CD8-positive, alpha-beta memory T cell (primary cell): ENCODE data around the gene TNC. TPM values are rescaled to one million over a fixed set of nuclear protein-coding genes. Genes with fewer than 3 reads are reported as not detected.
A peak's percentile ranks its signal among the peaks of the same experiment; 100 is the strongest.

Experiments used
- CTCF ChIA-PET: fragments of 350-600 bp; sonication (Branson Sonifier 250); formaldehyde crosslinking; loops from one replicate; lab custom pipeline; 2021; ENCODE audit warnings: antibody characterized with exemption; lab: Charles Lee
- POLR2A ChIA-PET: fragments of 350-600 bp; sonication (Branson Sonifier 250); formaldehyde crosslinking; loops from one replicate; lab custom pipeline; 2021; ENCODE audit warnings: antibody characterized with exemption; lab: Charles Lee
- DNase-seq, 5 donors: peaks; one replicate each; pipeline versions ENCODE4 v3.0.0 to v3.0.0-alpha.2; 2020 to 2022; ENCODE audit warnings: mixed read lengths in 1 of 5
- H3K27ac ChIP-seq: one replicate; pipeline ENCODE4 v1.7.0; 2013; ENCODE audit warnings: low read depth, mild to moderate bottlenecking, low read length, moderate library complexity
- H3K27me3 ChIP-seq: 2 replicates; pipeline ENCODE4 v1.7.0; 2013; ENCODE audit warnings: low read length, mild to moderate bottlenecking; ENCODE audit not compliant: insufficient read depth, poor library complexity, severe bottlenecking
- H3K36me3 ChIP-seq: 2 replicates; pipeline ENCODE4 v1.7.0; 2013; ENCODE audit warnings: mild to moderate bottlenecking, low read length, moderate library complexity; ENCODE audit not compliant: insufficient read depth
- H3K4me1 ChIP-seq: 2 replicates; pipeline ENCODE4 v1.7.0; 2013; ENCODE audit warnings: mild to moderate bottlenecking, low read length, moderate library complexity; ENCODE audit not compliant: insufficient read depth
- H3K4me3 ChIP-seq: 2 replicates; pipeline ENCODE4 v1.7.0; 2013; ENCODE audit warnings: mild to moderate bottlenecking, low read length
- H3K9me3 ChIP-seq: 2 replicates; pipeline ENCODE4 v1.7.0; 2013; ENCODE audit warnings: mild to moderate bottlenecking, low read length
- H3K27ac Mint-ChIP-seq, 8 donors: one replicate each; pipeline ENCODE4 v1.8.0; 2020 to 2021; ENCODE audit warnings: mixed read lengths in 8 of 8, mild to moderate bottlenecking in 6 of 8, inconsistent platforms in 3 of 8, moderate library complexity in 3 of 8
- H3K27me3 Mint-ChIP-seq, 2 donors: one replicate each; pipeline ENCODE4 v1.8.0; 2020 to 2021; ENCODE audit warnings: mixed read lengths in 2 of 2, mild to moderate bottlenecking in 1 of 2, moderate library complexity in 1 of 2
- H3K36me3 Mint-ChIP-seq, 3 donors: one replicate each; pipeline ENCODE4 v1.8.0; 2020 to 2021; ENCODE audit warnings: mixed read lengths in 3 of 3, inconsistent platforms in 1 of 3, mild to moderate bottlenecking in 1 of 3
- H3K4me1 Mint-ChIP-seq, 3 donors: one replicate each; pipeline ENCODE4 v1.8.0; 2020 to 2021; ENCODE audit warnings: mixed read lengths in 3 of 3, inconsistent platforms in 1 of 3, mild to moderate bottlenecking in 1 of 3
- H3K4me3 Mint-ChIP-seq, 7 donors: one replicate each; pipeline ENCODE4 v1.8.0; 2020 to 2021; ENCODE audit warnings: mixed read lengths in 7 of 7, mild to moderate bottlenecking in 6 of 7, moderate library complexity in 4 of 7, inconsistent platforms in 2 of 7
- H3K9me3 Mint-ChIP-seq, 5 donors: one replicate each; pipeline ENCODE4 v1.8.0; 2020 to 2022; ENCODE audit warnings: mixed read lengths in 5 of 5, mild to moderate bottlenecking in 3 of 5, moderate library complexity in 2 of 5, inconsistent platforms in 1 of 5
- polyA plus RNA-seq: library from polyadenylated mRNA; unstranded; fragments of 300-500 nt; fragmentation: Illumina TruSeq; gene quantifications from one replicate; pipeline ENCODE4 v1.2.3, GENCODE V29; 2021
- total RNA-seq, 2 experiments: library from RNA; stranded (reverse); gene quantifications; one replicate each; pipeline ENCODE4 v1.2.3, GENCODE V29; 2021

Gene TNC
- total and polyA plus RNA-seq, 3 experiments from 2014 or later, result 1.2 to 1.4 TPM; not detected in 1

DNA sequence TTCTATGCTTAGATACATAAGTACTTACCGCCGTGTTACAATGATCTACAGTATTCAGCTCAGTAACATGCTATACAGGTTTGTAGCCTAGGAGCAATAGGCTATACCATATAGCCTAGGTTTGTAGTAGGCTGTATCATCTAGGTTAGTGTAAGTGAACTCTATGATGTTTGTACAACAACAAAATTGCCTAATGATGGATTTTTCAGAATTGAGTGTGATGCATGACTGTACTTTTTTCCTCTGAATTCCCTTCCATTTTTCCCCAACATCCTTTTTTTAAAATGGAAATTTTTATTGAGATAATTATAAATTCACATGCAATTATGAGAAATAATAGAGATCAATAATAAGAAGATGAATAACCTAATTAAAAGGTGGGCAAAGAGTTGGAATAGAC lies 119.6 kb downstream of the TNC start:
- Mint-ChIP-seq H3K4me1 (peaks cover 1 to 11% (median 9%) of the 10 kb centered on the region in 3 donors), H3K27me3 (peaks cover 10 to 30% of the 10 kb centered on the region in 2 donors), H3K4me3 (no peak overlapping the region), H3K9me3 (peaks cover 0 to 2% (median 0%) of the 10 kb centered on the region in 5 donors), H3K27ac (no peak overlapping the region), H3K36me3 (peaks cover 0 to 3% (median 0%) of the 10 kb centered on the region in 3 donors)
- ChIA-PET CTCF (no interaction called here), POLR2A (no interaction called here)
- no peaks in the 10 kb centered on the region for H3K4me1 ChIP-seq
- H3K27ac ChIP-seq, result no peak overlapping the region
- H3K4me3 ChIP-seq, result no peak overlapping the region
- H3K36me3 ChIP-seq, result no peaks in the 10 kb centered on the region
- H3K9me3 ChIP-seq, result no peaks in the 10 kb centered on the region
- no peak for DNase-seq
- H3K27me3 ChIP-seq, result peaks cover 5% of the 10 kb centered on the region

DNA sequence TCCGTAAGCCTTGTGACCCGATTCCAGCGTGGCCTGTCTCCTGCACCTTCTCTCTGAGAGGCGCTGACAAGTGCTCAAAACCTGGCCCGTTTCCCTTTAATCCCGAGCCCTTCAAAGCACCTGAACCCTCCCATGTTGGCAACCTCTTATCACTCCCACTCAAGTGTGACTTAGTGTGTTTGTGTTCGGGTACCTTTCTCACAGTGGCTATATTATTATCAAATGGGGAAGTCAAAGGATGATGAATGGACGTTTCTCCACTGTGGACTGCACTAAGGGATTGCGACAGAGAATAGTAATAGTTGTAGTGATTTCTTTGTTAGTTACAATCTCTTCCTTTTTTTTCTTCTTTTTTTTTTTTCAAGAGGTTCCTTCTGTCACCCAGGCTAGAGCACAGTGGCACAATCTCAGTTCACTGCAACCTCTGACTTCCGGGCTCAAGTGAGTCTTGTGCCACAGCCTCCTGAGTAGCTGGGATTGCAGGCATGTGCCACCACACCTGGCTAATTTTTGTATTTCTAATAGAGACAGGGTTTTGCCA lies 122.2 kb downstream of the TNC start:
- Histone ChIP-seq H3K27ac (no peak overlapping the region), H3K9me3 (no peaks in the 10 kb centered on the region), H3K4me1 (peaks cover 3% of the 10 kb centered on the region), H3K36me3 (no peaks in the 10 kb centered on the region), H3K4me3 (no peak overlapping the region), H3K27me3 (peaks cover 5% of the 10 kb centered on the region)
- Mint-ChIP-seq H3K36me3 (peaks cover 0 to 3% (median 0%) of the 10 kb centered on the region in 3 donors), H3K27ac (peak overlapping the region in 1 of 8 donors; percentile 18), H3K4me3 (no peak overlapping the region), H3K27me3 (peaks cover 10 to 16% of the 10 kb centered on the region in 2 donors), H3K4me1 (peaks cover 1 to 17% (median 9%) of the 10 kb centered on the region in 3 donors), H3K9me3 (no peaks in the 10 kb centered on the region)
- CTCF ChIA-PET, result no interaction called here
- DNase-seq, result no peak
- POLR2A ChIA-PET, result no interaction called here

DNA sequence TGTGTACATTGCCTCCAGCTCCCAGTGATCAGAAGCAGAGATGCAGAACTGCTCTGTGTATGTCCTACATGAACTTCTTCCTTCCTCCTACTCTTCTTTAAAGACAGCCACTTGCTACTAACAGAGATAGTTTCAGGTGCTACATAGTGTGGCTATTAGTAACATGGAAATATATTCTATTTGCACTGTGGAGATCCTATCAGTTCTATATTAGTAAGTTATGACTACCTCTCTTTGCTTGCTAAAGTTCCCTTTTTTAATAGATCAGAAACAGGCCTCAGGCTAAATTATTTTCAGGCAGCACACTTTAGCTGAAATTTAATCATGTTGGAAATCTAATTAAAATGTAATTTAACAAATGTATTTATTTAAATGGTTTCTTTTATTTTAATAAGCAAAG lies 123.2 kb downstream of the TNC start:
- no peak overlapping the region for H3K4me3 Mint-ChIP-seq
- Histone ChIP-seq H3K36me3 (no peaks in the 10 kb centered on the region), H3K9me3 (no peaks in the 10 kb centered on the region), H3K27ac (no peak overlapping the region), H3K4me3 (no peak overlapping the region), H3K4me1 (peaks cover 13% of the 10 kb centered on the region), H3K27me3 (peaks cover 5% of the 10 kb centered on the region)
- peaks cover 9 to 19% (median 11%) of the 10 kb centered on the region in 3 donors for H3K4me1 Mint-ChIP-seq
- POLR2A ChIA-PET, result no interaction called here
- peaks cover 6 to 7% of the 10 kb centered on the region in 2 donors for H3K27me3 Mint-ChIP-seq
- CTCF ChIA-PET, result no interaction called here
- no peaks in the 10 kb centered on the region for H3K36me3 Mint-ChIP-seq
- no peak overlapping the region for H3K27ac Mint-ChIP-seq
- DNase-seq, result no peak
- no peaks in the 10 kb centered on the region for H3K9me3 Mint-ChIP-seq

DNA sequence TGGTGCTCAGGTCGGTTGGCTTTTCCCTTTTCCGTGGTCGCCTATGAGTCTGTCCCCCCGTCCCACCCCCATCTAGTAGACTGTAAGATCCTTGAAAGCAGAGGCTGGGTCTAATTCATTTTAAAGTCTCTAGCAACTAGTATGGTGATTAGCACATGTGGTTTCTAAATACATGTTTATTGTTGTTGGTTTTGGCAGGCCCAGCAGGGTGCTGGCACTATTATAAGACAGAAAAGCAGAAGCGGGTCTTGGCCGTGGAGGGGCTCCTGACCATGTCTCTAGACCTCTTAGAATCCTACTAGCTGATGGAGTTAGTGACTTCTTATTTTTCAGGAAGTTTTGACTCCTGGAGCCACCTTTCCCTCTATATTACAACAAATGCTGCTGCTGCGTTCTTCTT lies 126.1 kb downstream of the TNC start:
- H3K27ac ChIP-seq, result no peak overlapping the region
- H3K4me1 Mint-ChIP-seq, result peaks cover 20 to 31% (median 22%) of the 10 kb centered on the region in 3 donors
- H3K4me3 ChIP-seq, result no peak overlapping the region
- no peaks in the 10 kb centered on the region for H3K36me3 ChIP-seq
- ChIA-PET POLR2A (interaction anchor here (0.6 kb wide), 1 partner anchor 51 kb away, joined by 4 read pairs; no protein-coding TSS in a partner anchor), CTCF (interaction anchor here (0.9 kb wide), 1 partner anchor 254 kb away, joined by 4 read pairs; no protein-coding TSS in a partner anchor)
- no peaks in the 10 kb centered on the region for H3K27me3 ChIP-seq
- no peaks in the 10 kb centered on the region for H3K9me3 ChIP-seq
- peaks cover 23% of the 10 kb centered on the region for H3K4me1 ChIP-seq
- no peaks in the 10 kb centered on the region for H3K9me3 Mint-ChIP-seq
- peaks cover 0 to 2% of the 10 kb centered on the region in 2 donors for H3K27me3 Mint-ChIP-seq
- DNase-seq, result no peak
- H3K36me3 Mint-ChIP-seq, result no peaks in the 10 kb centered on the region
- no peak overlapping the region for H3K4me3 Mint-ChIP-seq
- peak overlapping the region in 1 of 8 donors; percentile 34 for H3K27ac Mint-ChIP-seq

DNA sequence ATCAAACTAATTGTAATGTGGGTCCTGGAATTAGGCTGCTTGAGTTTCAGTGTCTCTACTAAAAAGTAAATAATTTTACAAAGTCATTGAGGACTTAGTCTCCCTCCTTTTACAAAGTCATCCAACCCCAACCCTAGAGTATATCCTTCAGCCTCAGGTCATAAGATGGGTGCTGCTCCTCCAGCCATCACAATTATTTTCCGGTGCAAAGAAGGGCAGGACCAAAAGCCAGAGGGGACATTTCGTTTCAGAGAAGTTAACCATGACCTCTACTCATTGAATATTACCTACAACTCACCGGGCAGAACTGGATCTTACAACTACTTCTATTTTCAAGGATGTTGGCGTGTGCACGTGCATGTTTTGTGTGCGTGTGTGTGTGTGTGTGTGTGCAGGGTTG lies 127.1 kb downstream of the TNC start:
- ChIA-PET CTCF (no interaction called here), POLR2A (no interaction called here)
- no peak overlapping the region for H3K4me3 ChIP-seq
- H3K27ac ChIP-seq, result no peak overlapping the region
- H3K9me3 ChIP-seq, result no peaks in the 10 kb centered on the region
- no peaks in the 10 kb centered on the region for H3K36me3 ChIP-seq
- H3K4me1 ChIP-seq, result peaks cover 23% of the 10 kb centered on the region
- no peaks in the 10 kb centered on the region for H3K36me3 Mint-ChIP-seq
- H3K27me3 Mint-ChIP-seq, result peaks cover 0 to 2% of the 10 kb centered on the region in 2 donors
- H3K27ac Mint-ChIP-seq, result no peak overlapping the region
- DNase-seq, result no peak
- no peaks in the 10 kb centered on the region for H3K27me3 ChIP-seq
- H3K4me3 Mint-ChIP-seq, result no peak overlapping the region
- H3K9me3 Mint-ChIP-seq, result no peaks in the 10 kb centered on the region
- H3K4me1 Mint-ChIP-seq, result peaks cover 20 to 31% (median 22%) of the 10 kb centered on the region in 3 donors

DNA sequence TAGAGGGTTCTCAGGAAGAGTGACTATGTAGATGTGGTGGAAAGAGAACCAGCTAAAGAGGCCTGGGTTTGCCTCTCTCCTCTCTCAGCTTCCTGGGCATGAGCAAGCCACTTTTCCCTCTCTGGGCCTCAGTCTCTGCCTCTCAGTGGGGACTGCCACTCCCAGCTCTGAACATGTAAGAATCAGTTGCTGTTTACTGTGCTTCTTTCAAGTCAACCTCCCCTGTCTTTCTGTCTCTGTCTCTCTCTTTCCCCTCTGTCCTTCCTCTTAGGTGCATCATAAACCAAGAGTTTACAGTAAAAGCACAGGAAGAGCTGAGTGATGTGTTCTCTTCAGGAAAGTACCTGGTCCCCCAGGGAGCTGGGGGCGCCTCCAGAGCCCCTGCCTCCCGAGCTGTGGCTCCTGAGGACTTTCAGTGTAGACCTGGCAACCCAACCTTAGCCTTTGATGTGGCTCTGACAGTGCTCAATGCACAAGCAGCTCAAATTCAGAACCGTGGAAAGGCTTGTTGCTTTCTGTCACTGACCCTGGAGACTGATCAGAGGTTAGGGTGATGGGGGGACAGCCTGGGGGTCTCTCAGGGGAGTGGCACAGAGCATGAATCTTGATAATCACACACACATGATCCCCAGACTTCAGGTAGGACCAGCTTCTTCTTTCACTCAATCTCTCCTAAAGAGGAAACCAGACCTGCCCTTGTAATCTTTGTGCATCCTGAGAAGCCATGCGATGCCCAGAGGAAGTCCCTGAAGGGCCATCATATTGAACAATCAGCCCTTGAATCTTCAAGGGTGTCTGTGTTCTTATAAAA lies 128.2 kb downstream of the TNC start:
- CTCF ChIA-PET, result interaction anchor here (0.7 to 2.3 kb wide), 4 partner anchors 9 to 308 kb away, joined by 3 to 6 read pairs (median 4); partner anchors contain the start of gene TEX48
- Mint-ChIP-seq H3K27me3 (peaks cover 0 to 2% of the 10 kb centered on the region in 2 donors), H3K4me3 (peak overlapping the region in 5 of 7 donors; percentile 10 to 64 (median 44)), H3K36me3 (no peaks in the 10 kb centered on the region), H3K4me1 (peaks cover 20 to 31% (median 22%) of the 10 kb centered on the region in 3 donors), H3K9me3 (no peaks in the 10 kb centered on the region), H3K27ac (peak overlapping the region in 7 of 8 donors; percentile 22 to 91 (median 68))
- Histone ChIP-seq H3K4me1 (peaks cover 23% of the 10 kb centered on the region), H3K9me3 (no peaks in the 10 kb centered on the region), H3K27ac (no peak overlapping the region), H3K36me3 (no peaks in the 10 kb centered on the region), H3K4me3 (no peak overlapping the region), H3K27me3 (no peaks in the 10 kb centered on the region)
- POLR2A ChIA-PET, result no interaction called here
- DNase-seq, result peak in 2 of 5 donors; percentile 2 to 43

DNA sequence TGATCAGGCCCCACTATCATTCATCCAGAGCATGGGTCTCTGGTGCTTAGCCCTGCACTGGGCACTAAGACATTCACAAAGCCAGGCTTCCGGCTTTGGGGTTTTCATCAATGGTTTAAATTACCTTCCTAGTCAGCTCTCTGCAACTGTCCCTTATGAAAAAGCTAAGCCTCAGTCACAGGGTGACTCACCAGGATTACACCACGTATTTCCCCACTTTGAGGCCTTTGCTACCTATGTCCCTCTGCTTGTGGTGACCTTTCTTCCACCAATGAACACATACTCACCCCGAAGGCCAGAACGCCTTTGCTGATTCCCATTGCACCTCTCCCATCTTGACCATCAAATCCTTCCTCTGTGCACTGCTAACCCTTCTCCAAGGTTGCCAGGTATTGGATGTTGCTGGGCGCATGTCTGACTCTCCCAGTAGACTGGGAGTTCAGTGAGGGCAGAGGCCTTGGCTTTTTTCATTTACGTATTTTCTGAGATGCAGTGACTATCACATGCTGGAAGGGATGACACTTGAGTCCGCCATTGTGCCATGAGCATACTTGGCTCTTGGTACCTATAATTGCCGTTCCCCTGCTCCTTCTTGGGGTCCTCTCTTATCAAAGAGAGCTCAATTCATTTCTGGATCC lies 128.9 kb downstream of the TNC start:
- ChIA-PET POLR2A (no interaction called here), CTCF (interaction anchor here (1.2 to 2.3 kb wide), 2 partner anchors 8 to 11 kb away, joined by 3 to 6 read pairs; no protein-coding TSS in a partner anchor)
- Mint-ChIP-seq H3K4me1 (peaks cover 20 to 31% (median 22%) of the 10 kb centered on the region in 3 donors), H3K27me3 (peaks cover 0 to 2% of the 10 kb centered on the region in 2 donors), H3K36me3 (no peaks in the 10 kb centered on the region), H3K9me3 (no peaks in the 10 kb centered on the region), H3K4me3 (peak overlapping the region in 2 of 7 donors; percentile 22 to 45), H3K27ac (peak overlapping the region in 7 of 8 donors; percentile 22 to 91 (median 68))
- no peaks in the 10 kb centered on the region for H3K36me3 ChIP-seq
- H3K4me3 ChIP-seq, result no peak overlapping the region
- no peaks in the 10 kb centered on the region for H3K9me3 ChIP-seq
- H3K27ac ChIP-seq, result no peak overlapping the region
- H3K4me1 ChIP-seq, result peaks cover 23% of the 10 kb centered on the region
- no peaks in the 10 kb centered on the region for H3K27me3 ChIP-seq
- DNase-seq, result no peak
